IPS-11a (cell line): ENCODE measurements around the gene RAPGEF5.

Experiments
- H3K4me3 ChIP-seq: one replicate; pipeline ENCODE4 v1.5.1; 2013; ENCODE audit warnings: low read depth, low read length, control low read depth

Gene RAPGEF5

GRCh38 chr7:22167482-22167881, 189.5 kb downstream of the RAPGEF5 start:
- H3K4me3 ChIP-seq = no peak overlapping the region

- H3K4me3 ChIP-seq = no peak overlapping the region
Measured at GRCh38 chr7:22166928-22167327, 190.0 kb downstream of the RAPGEF5 start.

- H3K4me3 ChIP-seq = no peak overlapping the region
Measured at GRCh38 chr7:22159341-22159740, 197.6 kb downstream of the RAPGEF5 start.

- H3K4me3 ChIP-seq = no peak overlapping the region
Measured at GRCh38 chr7:22157552-22157951, 199.4 kb downstream of the RAPGEF5 start.

GRCh38 chr7:22156205-22156604, 200.7 kb downstream of the RAPGEF5 start:
- H3K4me3 ChIP-seq = no peak overlapping the region

- no peak overlapping the region for H3K4me3 ChIP-seq
Measured at GRCh38 chr7:22154143-22154529, 202.8 kb downstream of the RAPGEF5 start.

GRCh38 chr7:22153432-22154142, 203.4 kb downstream of the RAPGEF5 start:
- no peak overlapping the region for H3K4me3 ChIP-seq

GRCh38 chr7:22152690-22153089, 204.3 kb downstream of the RAPGEF5 start:
- no peak overlapping the region for H3K4me3 ChIP-seq

GRCh38 chr7:22151901-22152300, 205.1 kb downstream of the RAPGEF5 start:
- H3K4me3 ChIP-seq = no peak overlapping the region

GRCh38 chr7:22150221-22150620, 206.7 kb downstream of the RAPGEF5 start:
- H3K4me3 ChIP-seq = no peak overlapping the region

GRCh38 chr7:22147868-22148267, 209.1 kb downstream of the RAPGEF5 start:
- H3K4me3 ChIP-seq = no peak overlapping the region

GRCh38 chr7:22146961-22147512, 209.9 kb downstream of the RAPGEF5 start:
- H3K4me3 ChIP-seq = no peak overlapping the region

- H3K4me3 ChIP-seq = no peak overlapping the region
Measured at GRCh38 chr7:22144950-22145349, 212.0 kb downstream of the RAPGEF5 start.

GRCh38 chr7:22143491-22143890, 213.5 kb downstream of the RAPGEF5 start:
- no peak overlapping the region for H3K4me3 ChIP-seq

- no peak overlapping the region for H3K4me3 ChIP-seq
Measured at GRCh38 chr7:22142572-22142971, 214.4 kb downstream of the RAPGEF5 start.

- no peak overlapping the region for H3K4me3 ChIP-seq
Measured at GRCh38 chr7:22141355-22141754, 215.6 kb downstream of the RAPGEF5 start.

- no peak overlapping the region for H3K4me3 ChIP-seq
Measured at GRCh38 chr7:22140578-22140977, 216.4 kb downstream of the RAPGEF5 start.

GRCh38 chr7:22138886-22139285, 218.1 kb downstream of the RAPGEF5 start:
- H3K4me3 ChIP-seq = no peak overlapping the region

- H3K4me3 ChIP-seq = no peak overlapping the region
Measured at GRCh38 chr7:22138106-22138505, 218.8 kb downstream of the RAPGEF5 start.

GRCh38 chr7:22137466-22137865, 219.5 kb downstream of the RAPGEF5 start:
- H3K4me3 ChIP-seq = no peak overlapping the region

GRCh38 chr7:22137026-22137425, 219.9 kb downstream of the RAPGEF5 start:
- no peak overlapping the region for H3K4me3 ChIP-seq

GRCh38 chr7:22129819-22130580, 227.0 kb downstream of the RAPGEF5 start:
- no peak overlapping the region for H3K4me3 ChIP-seq
